HG02610 (cell line): ENCODE results near the gene KIR2DL4.
"Not testable (repeated sequence)": the region's sequence is repeated elsewhere in the genome, so short reads cannot be mapped to it uniquely, and the experiment has no call there.

Experiments used
- ATAC-seq: cut with Tn5 transposase; IDR thresholded peaks from one replicate; pipeline ENCODE4 v1.9.1; 2021; ENCODE audit warnings: mild to moderate bottlenecking, moderate library complexity; ENCODE audit not compliant: unreplicated experiment

The KIR2DL4 gene

GRCh38 chr19:54803410-54803809, at the start of gene KIR2DL4:
Gene KIR2DL4 (plus strand): TSS chr19:54803610. CDS start chr19:54803652, 42 bp downstream.
- no peak for ATAC-seq

- ATAC-seq: not testable (repeated sequence)
Observed at GRCh38 chr19:54756204-54757110, 47.0 kb upstream of the KIR2DL4 start.

- ATAC-seq: not testable (repeated sequence)
Observed at GRCh38 chr19:54758577-54758976, 44.8 kb upstream of the KIR2DL4 start.

- not testable (repeated sequence) for ATAC-seq
Observed at GRCh38 chr19:54764219-54764618, 39.2 kb upstream of the KIR2DL4 start.

GRCh38 chr19:54766464-54766863, 36.9 kb upstream of the KIR2DL4 start:
- ATAC-seq: not testable (repeated sequence)

GRCh38 chr19:54769646-54770045, 33.8 kb upstream of the KIR2DL4 start, which contains the start of gene KIR2DL1:
Gene KIR2DL1 (plus strand): TSS chr19:54769793. CDS start chr19:54769851, 58 bp downstream.
- not testable (repeated sequence) for ATAC-seq

GRCh38 chr19:54770511-54770910, 32.9 kb upstream of the KIR2DL4 start:
- not testable (repeated sequence) for ATAC-seq

GRCh38 chr19:54771018-54771960, 32.1 kb upstream of the KIR2DL4 start:
- not testable (repeated sequence) for ATAC-seq

GRCh38 chr19:54772666-54773065, 30.7 kb upstream of the KIR2DL4 start:
- ATAC-seq: not testable (repeated sequence)

- ATAC-seq: not testable (repeated sequence)
Observed at GRCh38 chr19:54775095-54775815, 28.2 kb upstream of the KIR2DL4 start.

GRCh38 chr19:54775830-54776229, 27.6 kb upstream of the KIR2DL4 start:
- ATAC-seq: not testable (repeated sequence)

- ATAC-seq: not testable (repeated sequence)
Observed at GRCh38 chr19:54777851-54778250, 25.6 kb upstream of the KIR2DL4 start.

GRCh38 chr19:54778896-54779295, 24.5 kb upstream of the KIR2DL4 start:
- ATAC-seq: not testable (repeated sequence)

GRCh38 chr19:54782916-54783315, 20.5 kb upstream of the KIR2DL4 start:
- ATAC-seq: not testable (repeated sequence)

GRCh38 chr19:54786091-54786723, 17.2 kb upstream of the KIR2DL4 start:
- not testable (repeated sequence) for ATAC-seq

- not testable (repeated sequence) for ATAC-seq
Observed at GRCh38 chr19:54788154-54788553, 15.3 kb upstream of the KIR2DL4 start.

GRCh38 chr19:54790711-54791110, 12.7 kb upstream of the KIR2DL4 start:
- no peak for ATAC-seq

GRCh38 chr19:54791476-54791875, 11.9 kb upstream of the KIR2DL4 start:
- no peak for ATAC-seq

GRCh38 chr19:54792814-54793213, 10.6 kb upstream of the KIR2DL4 start:
- ATAC-seq: no peak

- ATAC-seq: no peak
Observed at GRCh38 chr19:54795758-54796157, 7.7 kb upstream of the KIR2DL4 start.
